ENCODE results near the gene RERE.

Gene RERE

DNA sequence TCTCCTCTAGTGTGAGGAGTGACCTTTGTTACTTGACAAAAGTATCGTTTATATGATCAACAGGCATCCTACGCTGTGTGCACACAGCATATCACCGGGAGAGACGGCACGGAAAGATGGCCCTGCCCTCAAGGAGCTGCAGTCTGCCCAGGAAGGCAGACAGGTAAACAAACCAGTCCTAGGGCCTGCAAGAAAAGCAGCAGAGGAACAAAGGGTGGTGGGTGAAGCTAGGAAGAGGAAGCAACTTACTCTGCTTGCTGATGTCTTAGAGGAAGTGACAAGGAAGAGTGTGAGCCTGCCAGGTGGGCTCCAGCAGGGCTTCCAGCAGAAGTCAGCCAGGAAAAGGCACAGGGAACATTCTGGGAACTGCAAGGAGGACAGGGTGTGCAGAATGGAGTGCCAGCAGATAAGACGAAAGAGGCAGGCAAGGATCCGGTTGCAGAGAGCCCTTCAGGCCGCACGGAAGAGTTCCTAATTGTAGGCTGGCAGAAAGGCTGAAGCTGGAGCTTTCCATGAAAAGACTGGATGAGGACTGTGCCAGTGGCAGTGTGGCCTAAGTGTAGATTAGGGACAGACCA, 392.8 kb downstream of the RERE start:
- intact Hi-C loops (cut with DNase I): no loop called here

DNA sequence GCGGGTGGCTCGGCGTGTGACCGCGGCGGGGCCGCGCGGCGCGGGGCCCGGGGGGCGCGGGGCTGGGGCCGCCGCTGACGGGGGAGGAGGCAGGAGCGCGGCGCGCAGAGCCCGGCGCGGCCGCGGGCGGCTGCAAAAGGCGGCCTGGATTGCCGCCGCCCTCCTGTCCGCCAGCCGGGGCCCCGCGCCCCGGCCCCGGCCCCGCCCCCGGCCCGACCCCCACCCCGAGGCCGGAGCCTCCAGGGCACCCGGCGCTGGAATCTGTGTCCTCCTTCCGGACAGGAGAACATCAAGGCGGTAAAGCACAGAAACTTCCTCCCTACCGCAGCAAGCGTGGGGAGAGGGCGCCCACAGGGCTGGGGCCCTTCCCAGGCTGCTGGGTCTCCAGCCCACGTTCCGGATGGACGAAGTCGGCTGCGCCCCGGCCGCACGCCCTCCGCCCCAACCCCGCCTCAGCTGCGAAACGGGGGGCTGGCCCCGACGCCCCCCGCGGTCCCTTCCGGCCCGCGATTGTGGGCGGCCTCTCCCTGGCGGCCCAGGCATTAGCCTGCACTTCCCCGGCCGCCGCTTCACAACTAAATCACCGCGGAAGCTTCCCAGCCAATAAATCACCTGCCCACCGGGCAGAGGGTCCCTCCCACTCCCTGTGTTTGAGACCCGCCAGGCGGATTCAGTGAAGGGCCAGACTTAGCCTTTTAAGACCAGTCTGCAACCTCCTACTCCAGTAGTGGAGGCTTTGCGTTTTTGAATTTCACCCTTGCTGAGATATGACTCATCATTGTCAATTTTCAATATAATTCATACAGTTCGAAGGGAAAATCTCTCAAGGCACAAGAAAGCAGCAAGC, 393.5 kb downstream of the RERE start:
- DNase-seq: peak in 27 of 42 donors; percentile 15 to 61 (median 33)
- intact Hi-C loops (cut with DNase I): no loop called here

More for the DNA sequence above, 392.8 kb downstream of the RERE start:
- peak in 14 of 42 donors; percentile 16 to 52 (median 45) for DNase-seq

DNA sequence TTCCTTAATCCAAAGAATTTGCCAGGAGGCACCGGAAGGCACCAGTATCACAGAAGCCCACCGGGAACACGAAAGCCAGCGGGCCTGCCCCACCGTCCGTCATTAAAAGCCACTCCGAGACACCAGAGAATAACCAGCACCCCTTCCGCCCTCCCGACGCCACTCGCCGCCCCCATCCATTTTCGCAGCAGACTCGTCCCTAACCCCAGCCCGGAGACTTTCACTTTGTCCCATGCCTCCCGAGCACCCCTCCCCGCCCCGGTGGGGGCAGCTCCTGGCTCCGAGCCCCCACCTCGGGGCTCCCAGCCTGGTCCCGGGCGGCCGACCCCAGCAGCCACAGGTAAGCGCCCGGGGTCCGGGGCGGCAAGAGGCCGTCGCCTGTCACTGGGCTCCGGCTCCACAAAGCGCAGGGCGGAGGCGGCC, 394.2 kb downstream of the RERE start:
- intact Hi-C loops (cut with DNase I): no loop called here
- DNase-seq: peak in 34 of 42 donors; percentile 14 to 72 (median 46)

DNA sequence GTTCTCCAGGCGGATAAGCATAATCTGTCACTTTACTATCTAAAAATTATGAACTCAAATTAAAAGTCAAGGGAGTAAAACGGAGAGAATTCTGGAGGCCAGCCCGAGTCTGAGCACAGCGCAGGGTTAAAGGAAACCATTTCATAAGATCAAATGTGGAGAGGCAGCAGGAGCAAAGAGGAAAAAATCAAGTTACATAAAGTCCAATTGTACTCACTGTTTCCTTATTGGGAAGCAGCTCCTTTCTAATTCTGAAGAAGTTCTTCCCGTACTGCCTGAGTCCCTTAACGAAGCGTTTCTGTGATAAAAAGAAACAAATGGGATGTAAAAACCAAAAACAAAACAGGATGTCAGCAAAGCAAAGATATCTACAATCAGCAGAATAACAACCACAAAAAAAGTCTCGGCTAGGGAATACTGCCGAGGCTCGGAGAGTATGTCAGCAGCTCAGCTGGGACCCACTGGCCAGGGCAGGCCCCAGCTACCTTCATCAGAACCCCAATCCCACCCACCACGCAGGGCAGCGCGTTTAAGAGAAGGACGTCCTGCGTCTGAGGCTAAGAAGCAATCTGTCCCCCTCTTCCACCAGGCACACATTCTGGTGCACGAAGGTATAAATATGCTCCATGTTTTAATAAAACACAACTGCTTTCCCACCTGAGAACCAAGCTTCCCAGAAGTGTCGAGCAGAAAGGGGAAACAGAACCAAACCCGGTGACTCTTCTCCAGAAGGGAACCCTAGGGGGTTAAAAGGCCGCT, 394.8 kb downstream of the RERE start:
- intact Hi-C loops (cut with DNase I): no loop called here
- peak in 23 of 42 donors; percentile 15 to 66 (median 40) for DNase-seq

DNA sequence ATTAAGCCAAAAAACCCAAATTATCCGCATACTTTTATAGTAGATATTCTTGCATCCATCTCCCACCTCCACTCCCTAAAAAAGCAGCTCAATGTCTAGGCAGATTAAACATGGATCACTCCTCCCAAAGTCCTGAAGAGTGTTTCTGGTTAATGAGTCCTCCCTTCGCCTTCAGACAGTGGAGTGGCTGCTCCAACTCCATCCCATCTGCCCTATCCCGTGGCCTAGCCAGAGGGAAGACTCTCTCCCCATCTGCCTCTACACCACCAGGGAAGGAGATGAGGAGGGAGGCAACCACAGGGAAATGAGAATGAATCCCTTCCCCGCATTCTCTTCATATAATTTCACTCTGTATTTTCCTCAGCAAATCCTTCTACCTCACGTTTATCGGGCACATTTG, 395.7 kb downstream of the RERE start:
- intact Hi-C loops (cut with DNase I): no loop called here
- peak in 2 of 42 donors; percentile 15 to 30 for DNase-seq

DNA sequence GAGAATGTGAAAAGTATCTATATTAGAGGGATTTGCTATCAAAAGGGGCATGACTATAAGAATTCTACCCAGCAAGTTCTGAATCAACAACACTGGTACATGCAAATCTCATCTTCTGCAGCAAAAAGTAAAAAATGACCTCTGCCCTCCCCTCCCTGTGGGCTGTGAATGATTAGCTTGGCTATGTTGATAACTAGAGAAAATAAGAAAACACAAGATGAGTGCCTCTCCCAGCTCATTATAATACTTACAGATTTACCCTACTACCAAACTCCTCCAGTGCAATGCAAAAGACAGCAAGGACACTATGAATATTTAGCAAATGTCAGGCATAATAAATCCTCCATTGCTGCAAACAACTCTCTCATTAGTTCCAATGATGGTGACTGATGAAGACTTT, 397.1 kb downstream of the RERE start:
- intact Hi-C loops (cut with DNase I): no loop called here
- no peak for DNase-seq

DNA sequence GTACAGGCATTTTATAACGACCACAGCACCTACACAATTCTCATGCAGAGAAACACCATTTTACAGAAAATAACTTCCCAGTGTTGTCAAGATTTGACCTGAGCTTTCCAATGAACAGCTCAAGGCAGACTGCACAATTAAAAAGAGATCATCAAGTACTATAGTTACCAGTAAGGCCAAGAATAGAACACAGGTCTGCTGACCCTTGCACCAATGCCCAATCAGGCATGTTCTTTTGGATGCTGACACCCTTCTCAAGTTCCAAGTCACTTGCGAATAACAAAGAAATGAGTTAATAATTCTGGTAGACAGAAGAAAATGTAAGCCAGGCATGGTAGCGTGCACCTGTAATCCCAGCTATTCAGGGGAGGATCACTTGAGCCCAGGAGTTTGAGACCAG, 397.6 kb downstream of the RERE start:
- intact Hi-C loops (cut with DNase I): no loop called here
- DNase-seq: peak in 1 of 42 donors; percentile 22

DNA sequence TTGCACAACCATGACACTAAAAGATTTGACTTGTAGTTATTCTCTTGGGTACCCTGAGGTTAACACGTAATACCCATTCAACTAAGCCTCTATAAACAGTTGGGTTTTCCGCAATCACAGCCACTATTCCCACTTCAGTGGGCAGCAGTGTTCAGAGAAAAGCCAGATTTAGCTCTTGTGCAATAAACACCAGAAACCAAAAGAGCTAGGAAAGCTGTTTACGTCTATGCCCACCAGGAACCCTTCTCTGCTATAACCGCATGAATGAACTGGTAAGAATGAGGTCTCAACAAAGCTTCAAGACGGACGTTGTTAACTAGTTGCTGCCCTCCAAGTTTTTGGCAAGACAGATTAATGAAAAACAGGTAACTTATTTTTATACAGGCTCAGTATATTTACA, 398.3 kb downstream of the RERE start:
- peak in 1 of 42 donors; percentile 14 for DNase-seq
- intact Hi-C loops (cut with DNase I): no loop called here

DNA sequence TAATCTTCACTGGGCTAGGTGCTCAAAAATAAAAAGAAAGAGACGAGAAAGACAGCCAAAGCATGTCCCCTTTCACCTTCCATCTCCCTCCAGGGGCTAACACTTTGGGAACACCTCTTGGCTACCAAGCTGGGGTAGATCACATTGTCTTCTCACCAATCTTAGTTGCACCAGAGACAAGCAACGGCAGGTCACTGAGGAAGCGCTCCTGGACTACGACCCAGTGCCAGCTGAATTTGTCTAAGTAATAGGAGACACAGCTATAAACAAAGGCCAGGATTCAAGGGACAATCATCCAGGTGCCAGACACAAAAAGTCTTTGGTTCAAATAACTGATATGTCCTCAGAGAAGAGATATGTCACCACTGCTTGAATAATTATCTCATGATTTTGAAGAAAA, 399.1 kb downstream of the RERE start:
- intact Hi-C loops (cut with DNase I): no loop called here
- DNase-seq: peak in 1 of 42 donors; percentile 13

DNA sequence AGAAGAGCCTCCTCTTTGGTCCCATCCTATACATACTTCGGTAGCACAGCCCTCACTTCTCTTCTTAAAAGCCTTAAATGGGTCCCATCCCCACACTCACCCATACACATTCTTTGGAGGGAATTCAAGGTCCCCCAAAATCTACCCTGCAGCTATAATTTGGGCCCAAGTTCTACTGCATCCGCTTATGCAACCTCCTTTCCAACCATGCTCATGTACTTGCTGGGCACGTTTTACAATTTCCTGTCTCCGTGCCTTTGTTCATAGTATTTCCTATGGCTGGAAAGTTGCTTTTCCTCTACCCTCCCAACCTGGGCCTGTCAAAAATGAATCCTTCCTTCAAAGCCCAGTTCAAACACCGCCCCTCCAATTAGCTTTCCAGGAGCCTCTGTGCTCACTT, 399.8 kb downstream of the RERE start:
- intact Hi-C loops (cut with DNase I): no loop called here
- DNase-seq: no peak

DNA sequence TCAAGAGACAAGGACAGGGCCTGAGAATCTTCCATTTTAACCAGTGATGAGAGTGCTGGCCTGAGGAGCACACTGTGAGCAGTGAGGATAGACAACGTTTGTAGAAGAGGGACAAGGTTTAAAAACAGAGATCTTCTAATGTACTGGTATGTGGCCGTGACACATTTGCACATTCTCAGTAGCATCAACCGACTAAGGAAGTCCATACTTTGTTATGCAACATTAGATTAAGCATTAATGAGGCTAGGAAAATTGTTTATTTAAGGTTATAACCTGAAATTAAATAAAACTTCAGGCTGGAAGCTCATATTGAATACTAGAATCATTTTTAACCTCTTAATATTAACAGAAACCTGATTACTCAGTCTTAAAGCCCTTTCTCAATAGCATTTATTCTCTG, 400.6 kb downstream of the RERE start:
- DNase-seq: peak in 1 of 42 donors; percentile 19
- intact Hi-C loops (cut with DNase I): no loop called here

DNA sequence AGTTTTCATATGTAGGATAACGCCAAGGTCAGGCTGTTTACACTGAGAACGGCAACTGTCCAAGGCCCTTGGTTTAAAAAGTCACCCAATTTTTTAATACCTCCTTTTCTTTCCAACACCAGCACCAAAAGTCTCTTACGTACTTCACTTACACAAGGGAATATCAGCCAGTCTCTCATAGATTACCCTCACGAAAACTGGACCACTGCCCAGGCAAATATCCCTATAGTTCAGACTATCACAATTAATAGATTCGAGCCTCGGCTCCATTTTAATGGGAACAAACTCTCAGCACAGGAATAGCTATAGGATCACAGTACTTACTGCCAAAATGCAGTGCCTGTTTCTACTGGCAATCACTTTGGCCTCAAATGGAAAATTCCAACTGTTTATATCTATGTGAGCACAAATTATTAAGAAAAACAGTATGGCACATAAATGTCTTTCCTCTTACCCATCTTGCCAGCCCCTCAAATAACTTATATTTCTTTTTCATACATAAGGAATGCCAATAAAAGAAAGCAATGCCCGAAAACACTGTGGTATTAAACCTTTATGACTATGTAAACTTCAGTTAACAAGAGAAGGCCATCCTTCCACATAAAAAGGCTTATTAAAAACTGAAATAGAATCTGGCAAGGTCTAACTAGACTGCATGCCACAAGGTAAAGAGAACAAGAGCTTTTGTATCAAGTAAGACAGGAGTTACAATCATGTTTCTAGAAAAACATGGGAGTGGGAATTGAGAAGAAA, 401.7 kb downstream of the RERE start:
- intact Hi-C loops (cut with DNase I): no loop called here

DNA sequence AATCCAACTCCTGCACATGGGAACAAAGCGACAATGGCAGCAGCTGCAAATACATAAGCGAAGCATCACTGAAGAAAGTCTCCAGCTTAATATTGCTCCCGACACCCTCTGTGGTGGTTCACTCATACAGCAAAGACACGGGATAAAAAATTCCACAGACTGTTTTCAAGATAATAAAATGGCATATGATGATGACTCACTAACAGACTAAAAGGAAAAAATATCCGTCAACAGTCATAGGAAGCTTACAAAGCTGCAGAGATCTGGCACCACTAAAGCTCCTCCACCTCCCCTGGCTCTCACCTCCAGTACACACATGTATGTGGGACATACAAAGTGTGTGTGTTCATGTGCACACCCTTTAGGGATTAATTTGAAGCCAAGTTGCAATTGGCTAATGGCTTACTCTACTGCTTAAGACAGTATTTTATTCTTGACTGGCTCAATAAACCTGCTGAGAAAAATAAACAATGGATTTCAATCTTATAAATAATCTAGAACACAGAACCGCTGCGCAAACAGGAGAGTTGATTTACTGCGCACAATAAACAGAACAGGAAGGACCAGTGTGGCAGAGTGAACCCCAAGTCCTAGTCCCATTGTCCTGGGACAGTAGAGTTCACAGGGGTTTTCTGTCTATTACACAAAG, 405.1 kb downstream of the RERE start:
- intact Hi-C loops (cut with DNase I): no loop called here
- DNase-seq: peak in 9 of 42 donors; percentile 25 to 65 (median 43)

More for the DNA sequence above, 401.7 kb downstream of the RERE start:
- no peak for DNase-seq

DNA sequence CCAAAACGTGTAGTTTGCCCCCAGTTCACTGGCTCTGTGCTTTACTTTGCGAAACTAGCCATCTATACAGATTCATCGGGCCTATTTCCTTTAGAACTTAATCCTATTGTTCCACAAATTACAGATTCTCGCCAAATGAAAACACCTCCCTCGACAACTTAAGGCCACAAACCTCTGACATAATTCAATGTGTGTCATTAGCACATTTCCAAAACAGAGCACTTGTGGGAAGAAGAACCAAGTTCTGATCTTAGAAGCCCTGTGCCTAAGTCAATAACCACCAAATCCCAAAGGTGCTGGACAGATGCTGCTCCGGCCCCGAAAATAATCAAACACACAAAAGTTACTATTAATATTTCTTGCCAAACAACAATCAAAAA, 405.6 kb downstream of the RERE start:
- DNase-seq: no peak
- intact Hi-C loops (cut with DNase I): no loop called here

DNA sequence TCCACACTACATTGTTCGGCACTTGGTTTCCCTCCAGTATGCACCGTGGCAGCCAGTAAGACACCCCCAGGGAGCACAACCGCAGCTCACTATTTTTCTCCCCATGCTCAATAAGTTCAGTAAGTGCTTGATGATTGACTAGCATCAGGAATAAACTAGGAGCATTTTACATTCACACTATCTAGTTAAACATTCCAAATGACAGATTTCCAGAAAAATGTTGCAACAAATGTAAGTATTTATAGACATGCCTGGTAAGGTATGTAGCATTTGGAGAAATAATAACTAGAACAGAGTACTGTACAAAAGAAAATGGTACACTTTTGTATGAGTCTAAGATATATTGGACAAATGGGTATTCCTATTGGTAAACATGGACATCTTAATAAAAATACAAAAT, 406.6 kb downstream of the RERE start:
- intact Hi-C loops (cut with DNase I): no loop called here
- DNase-seq: no peak

DNA sequence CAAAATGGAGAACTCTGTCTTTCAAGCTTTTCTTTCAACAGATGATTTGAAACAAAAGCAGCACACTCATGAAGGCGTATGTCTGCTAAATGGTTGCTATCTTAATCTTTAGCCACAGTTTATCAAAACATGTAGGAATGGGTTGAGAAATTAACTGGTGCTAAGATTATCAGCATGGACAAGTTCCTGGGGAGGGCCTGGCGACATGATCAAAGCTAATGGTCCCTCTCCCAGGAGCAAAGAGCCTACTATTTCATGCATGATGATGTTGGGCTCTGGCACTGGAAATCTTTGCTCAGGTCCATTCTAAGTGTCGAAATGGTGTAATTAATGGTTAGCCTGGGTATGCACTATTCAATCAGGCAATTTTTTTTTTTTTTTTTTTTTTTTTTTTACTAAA, 407.8 kb downstream of the RERE start:
- DNase-seq: no peak
- intact Hi-C loops (cut with DNase I): no loop called here

DNA sequence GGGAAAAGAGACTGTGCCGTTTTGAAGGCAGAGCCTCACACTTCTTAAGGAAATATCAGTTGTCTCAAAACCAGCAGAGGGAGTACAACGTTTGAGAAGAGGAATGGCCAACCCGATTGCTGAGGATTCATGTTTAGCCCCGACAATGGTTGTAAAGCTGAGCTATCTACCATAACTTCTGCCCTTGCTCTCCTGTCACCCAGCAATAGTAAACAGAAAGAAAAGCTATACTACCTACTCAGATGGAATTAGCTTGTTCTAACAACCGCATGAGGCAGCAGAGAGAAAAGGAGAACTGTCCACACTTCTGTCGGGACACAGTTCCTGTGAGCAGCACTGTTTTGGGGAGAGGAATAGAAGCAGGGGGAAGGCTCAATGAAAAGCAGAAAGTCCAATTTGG, 408.3 kb downstream of the RERE start:
- intact Hi-C loops (cut with DNase I): no loop called here

DNA sequence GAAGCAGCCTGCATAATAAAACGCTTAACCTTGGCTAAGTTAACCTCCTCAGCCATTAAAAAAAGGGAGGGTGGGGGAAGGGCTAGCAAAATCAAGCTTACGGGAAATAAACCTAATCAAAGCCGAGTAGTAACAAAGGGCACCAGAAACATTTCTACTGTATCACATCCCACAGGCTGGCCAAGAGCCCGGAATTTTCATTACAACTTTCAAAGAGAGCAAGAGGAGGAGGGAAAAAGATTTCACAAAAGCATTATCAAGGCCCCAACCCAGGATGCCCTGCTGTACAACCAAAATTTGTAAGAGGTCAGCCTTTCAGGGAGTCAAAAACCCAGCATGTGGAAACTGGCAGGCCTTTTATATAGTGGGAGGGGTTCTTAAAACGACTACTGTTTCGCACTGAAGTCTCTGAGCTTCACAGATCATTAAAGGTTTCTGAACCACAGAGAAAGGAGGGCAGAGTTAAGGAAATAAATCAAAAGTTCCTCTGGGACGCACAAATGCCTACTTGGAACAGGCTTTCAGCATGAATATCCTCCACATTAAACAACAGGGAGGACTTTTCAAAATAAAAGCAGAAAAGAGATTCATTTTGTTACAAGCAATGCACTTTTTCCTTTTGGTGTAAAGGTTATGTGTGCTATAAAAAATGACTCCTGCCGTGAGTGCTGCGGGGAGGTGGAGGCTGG, 409.1 kb downstream of the RERE start:
- DNase-seq: peak in 5 of 42 donors; percentile 17 to 66 (median 30)
- intact Hi-C loops (cut with DNase I): no loop called here

More for the DNA sequence above, 408.3 kb downstream of the RERE start:
- DNase-seq: peak in 13 of 42 donors; percentile 19 to 66 (median 46)

Data from head of caudate nucleus (tissue), 42 donors.